Mucosa of stomach (tissue), 1 donor: ENCODE measurements around the gene NKX6-2.

Source experiments
- H3K27me3 ChIP-seq: one replicate; pipeline ENCODE4 v1.7.0; 2013; ENCODE audit warnings: mild to moderate bottlenecking, low read length; ENCODE audit not compliant: control insufficient read depth, insufficient read depth
- H3K36me3 ChIP-seq: one replicate; pipeline ENCODE4 v1.7.0; 2013; ENCODE audit warnings: low read length; ENCODE audit not compliant: control insufficient read depth, insufficient read depth
- H3K4me1 ChIP-seq: one replicate; pipeline ENCODE4 v1.7.0; 2013; ENCODE audit warnings: mild to moderate bottlenecking, low read length; ENCODE audit not compliant: control insufficient read depth, insufficient read depth
- H3K4me3 ChIP-seq: one replicate; pipeline ENCODE4 v1.7.0; 2013; ENCODE audit warnings: low read length
- H3K9ac ChIP-seq: one replicate; pipeline ENCODE4 v1.7.0; 2013; ENCODE audit warnings: mild to moderate bottlenecking, low read length, moderate library complexity
- H3K9me3 ChIP-seq: one replicate; pipeline ENCODE4 v1.7.0; 2013; ENCODE audit warnings: mild to moderate bottlenecking, low read length, moderate library complexity; ENCODE audit not compliant: control insufficient read depth
- donor health status: Pancreatic carcinoma.

Gene NKX6-2

GRCh38 chr10:132755166-132755711 is 30.7 kb downstream of the NKX6-2 start:
- no peak overlapping the region for H3K4me3 ChIP-seq
- H3K4me1 ChIP-seq = peaks cover 37% of the 10 kb centered on the region
- H3K36me3 ChIP-seq = no peaks in the 10 kb centered on the region
- no peaks in the 10 kb centered on the region for H3K9me3 ChIP-seq
- no peaks in the 10 kb centered on the region for H3K27me3 ChIP-seq
- no peak overlapping the region for H3K9ac ChIP-seq

- Histone ChIP-seq H3K4me3 (no peak overlapping the region), H3K4me1 (peaks cover 26% of the 10 kb centered on the region), H3K36me3 (no peaks in the 10 kb centered on the region), H3K9ac (no peak overlapping the region), H3K27me3 (no peaks in the 10 kb centered on the region), H3K9me3 (no peaks in the 10 kb centered on the region)
These were observed 31.9 kb downstream of the NKX6-2 start for GRCh38 chr10:132754071-132754470.

GRCh38 chr10:132753596-132753995 is 32.4 kb downstream of the NKX6-2 start:
- no peaks in the 10 kb centered on the region for H3K27me3 ChIP-seq
- H3K4me1 ChIP-seq = peaks cover 21% of the 10 kb centered on the region
- no peak overlapping the region for H3K9ac ChIP-seq
- no peak overlapping the region for H3K4me3 ChIP-seq
- H3K9me3 ChIP-seq = no peaks in the 10 kb centered on the region
- no peaks in the 10 kb centered on the region for H3K36me3 ChIP-seq

- Histone ChIP-seq H3K36me3 (no peaks in the 10 kb centered on the region), H3K9ac (no peak overlapping the region), H3K27me3 (no peaks in the 10 kb centered on the region), H3K4me3 (no peak overlapping the region), H3K9me3 (no peaks in the 10 kb centered on the region), H3K4me1 (peaks cover 16% of the 10 kb centered on the region)
These were observed 33.0 kb downstream of the NKX6-2 start for GRCh38 chr10:132752961-132753360.

- Histone ChIP-seq H3K9me3 (no peaks in the 10 kb centered on the region), H3K9ac (no peak overlapping the region), H3K27me3 (no peaks in the 10 kb centered on the region), H3K4me3 (no peak overlapping the region), H3K36me3 (no peaks in the 10 kb centered on the region), H3K4me1 (peaks cover 16% of the 10 kb centered on the region)
These were observed 33.6 kb downstream of the NKX6-2 start for GRCh38 chr10:132752378-132752777.

- Histone ChIP-seq H3K9ac (no peak overlapping the region), H3K27me3 (no peaks in the 10 kb centered on the region), H3K4me1 (peaks cover 16% of the 10 kb centered on the region), H3K4me3 (no peak overlapping the region), H3K9me3 (no peaks in the 10 kb centered on the region), H3K36me3 (no peaks in the 10 kb centered on the region)
These were observed 35.0 kb downstream of the NKX6-2 start for GRCh38 chr10:132750936-132751335.

- H3K4me3 ChIP-seq = no peak overlapping the region
- peaks cover 26% of the 10 kb centered on the region for H3K4me1 ChIP-seq
- H3K27me3 ChIP-seq = no peaks in the 10 kb centered on the region
- H3K9ac ChIP-seq = no peak overlapping the region
- H3K36me3 ChIP-seq = no peaks in the 10 kb centered on the region
- no peaks in the 10 kb centered on the region for H3K9me3 ChIP-seq
These were observed 36.6 kb downstream of the NKX6-2 start for GRCh38 chr10:132749371-132749795.

- Histone ChIP-seq H3K4me3 (no peak overlapping the region), H3K4me1 (peaks cover 28% of the 10 kb centered on the region), H3K9me3 (no peaks in the 10 kb centered on the region), H3K9ac (no peak overlapping the region), H3K27me3 (no peaks in the 10 kb centered on the region), H3K36me3 (no peaks in the 10 kb centered on the region)
These were observed 37.2 kb downstream of the NKX6-2 start for GRCh38 chr10:132748545-132749370.

- Histone ChIP-seq H3K4me1 (peaks cover 28% of the 10 kb centered on the region), H3K9me3 (no peaks in the 10 kb centered on the region), H3K27me3 (no peaks in the 10 kb centered on the region), H3K36me3 (no peaks in the 10 kb centered on the region), H3K4me3 (no peak overlapping the region), H3K9ac (no peak overlapping the region)
These were observed 37.8 kb downstream of the NKX6-2 start for GRCh38 chr10:132748135-132748534.

GRCh38 chr10:132746801-132747625 is 38.9 kb downstream of the NKX6-2 start:
- H3K9me3 ChIP-seq = no peaks in the 10 kb centered on the region
- no peak overlapping the region for H3K9ac ChIP-seq
- H3K36me3 ChIP-seq = no peaks in the 10 kb centered on the region
- H3K27me3 ChIP-seq = no peaks in the 10 kb centered on the region
- H3K4me1 ChIP-seq = peaks cover 32% of the 10 kb centered on the region
- H3K4me3 ChIP-seq = no peak overlapping the region

- H3K9me3 ChIP-seq = no peaks in the 10 kb centered on the region
- H3K4me1 ChIP-seq = peaks cover 39% of the 10 kb centered on the region
- H3K27me3 ChIP-seq = no peaks in the 10 kb centered on the region
- no peak overlapping the region for H3K9ac ChIP-seq
- no peak overlapping the region for H3K4me3 ChIP-seq
- no peaks in the 10 kb centered on the region for H3K36me3 ChIP-seq
These were observed 39.6 kb downstream of the NKX6-2 start for GRCh38 chr10:132746386-132746785.

- Histone ChIP-seq H3K9me3 (no peaks in the 10 kb centered on the region), H3K4me3 (no peak overlapping the region), H3K4me1 (peaks cover 43% of the 10 kb centered on the region), H3K27me3 (no peaks in the 10 kb centered on the region), H3K9ac (no peak overlapping the region), H3K36me3 (no peaks in the 10 kb centered on the region)
These were observed 40.0 kb downstream of the NKX6-2 start for GRCh38 chr10:132745971-132746370.
